Testis (tissue), 2 donors: ENCODE results near the gene CYGB.

Experiments
- CTCF ChIP-seq, 3 experiments: fragments of 450-650 bp in 2 of 3; fragments of 200-600 bp in 1 of 3; sonication (generic) in 1 of 3; IDR thresholded peaks; one replicate each; pipeline ENCODE4 v1.5.1; 2016 to 2019; ENCODE audit warnings: antibody characterized with exemption in 3 of 3, mild to moderate bottlenecking in 2 of 3, moderate library complexity in 1 of 3
- POLR2A ChIP-seq: fragments of 450-650 bp; IDR thresholded peaks from one replicate; pipeline ENCODE4 v1.6.1; 2017; ENCODE audit warnings: antibody characterized with exemption, mild to moderate bottlenecking, moderate library complexity

- TF ChIP-seq POLR2A, result no peak
- no peak for TF ChIP-seq CTCF (IDR thresholded peaks at IDR 0.05)
These were observed 11.7 kb upstream of the CYGB start for GRCh38 chr17:76549215-76549518.
